HG02623 (cell line): ENCODE results near the gene SMG6.
"Not testable (repeated sequence)": the region's sequence is repeated elsewhere in the genome, so short reads cannot be mapped to it uniquely, and the experiment has no call there.

ENCODE experiments used
- ATAC-seq: cut with Tn5 transposase; IDR thresholded peaks from one replicate; pipeline ENCODE4 v1.9.1; 2021; ENCODE audit warnings: moderate library complexity; ENCODE audit not compliant: unreplicated experiment

SMG6 gene

DNA sequence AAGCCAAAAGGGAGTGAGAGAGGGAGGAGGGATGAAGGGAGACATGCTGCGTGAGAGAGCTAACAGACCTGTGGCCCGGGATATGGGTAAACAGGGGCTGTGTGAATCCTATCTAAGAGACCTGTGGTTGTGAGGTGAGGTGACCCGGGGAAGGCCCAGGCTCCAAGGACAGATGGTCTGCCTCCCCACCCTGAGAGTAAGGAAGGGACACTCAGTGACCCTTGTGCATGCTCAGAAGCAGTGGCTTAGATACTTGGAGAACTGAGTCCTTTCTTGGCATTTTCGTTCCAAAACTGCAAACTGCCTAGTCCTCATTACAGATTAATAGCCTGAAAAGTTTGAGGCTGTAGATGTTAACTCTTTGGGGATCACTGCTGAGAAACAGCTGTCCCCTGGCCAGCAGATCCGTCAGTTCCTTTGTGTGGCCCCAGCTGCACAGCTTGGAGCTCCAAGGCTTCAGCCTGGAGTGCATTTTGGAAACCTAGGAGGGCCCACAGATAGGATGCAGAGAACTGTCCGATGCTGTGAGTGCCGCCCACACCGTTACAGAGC is 121.6 kb downstream of the SMG6 start:
- ATAC-seq, result no peak

DNA sequence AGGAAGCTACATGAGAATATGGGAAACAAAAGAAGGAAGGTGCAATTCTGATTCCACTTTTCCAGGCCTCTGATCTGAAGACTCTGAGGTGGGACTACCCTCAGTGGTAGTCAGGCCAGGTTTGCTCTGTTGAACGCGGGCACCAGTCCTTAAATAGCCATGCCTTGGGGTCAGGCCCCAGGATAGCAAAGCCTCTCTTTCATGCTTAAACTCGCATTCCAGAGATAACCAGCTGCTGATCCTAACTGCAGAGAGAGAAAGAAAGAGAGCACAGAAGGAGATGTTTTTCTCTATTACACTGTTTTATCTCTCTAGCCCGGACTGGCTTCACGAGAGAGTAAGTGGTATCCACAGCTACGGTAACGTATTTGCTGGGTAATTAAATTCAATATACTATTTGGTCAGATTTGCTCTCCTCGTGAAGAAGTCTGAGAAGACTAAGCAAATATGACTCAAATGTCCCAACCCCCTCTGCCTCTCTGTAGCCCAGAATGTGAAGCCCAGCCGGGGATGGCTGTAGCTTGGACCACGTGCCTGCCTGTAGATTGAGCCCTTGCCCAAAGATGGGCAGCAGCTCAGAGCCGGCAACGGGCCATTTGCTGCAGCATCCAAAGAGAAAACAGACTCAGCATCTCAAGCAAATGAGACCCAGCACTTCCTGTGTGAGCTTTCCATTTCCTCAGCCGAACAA is 122.2 kb downstream of the SMG6 start:
- no peak for ATAC-seq

DNA sequence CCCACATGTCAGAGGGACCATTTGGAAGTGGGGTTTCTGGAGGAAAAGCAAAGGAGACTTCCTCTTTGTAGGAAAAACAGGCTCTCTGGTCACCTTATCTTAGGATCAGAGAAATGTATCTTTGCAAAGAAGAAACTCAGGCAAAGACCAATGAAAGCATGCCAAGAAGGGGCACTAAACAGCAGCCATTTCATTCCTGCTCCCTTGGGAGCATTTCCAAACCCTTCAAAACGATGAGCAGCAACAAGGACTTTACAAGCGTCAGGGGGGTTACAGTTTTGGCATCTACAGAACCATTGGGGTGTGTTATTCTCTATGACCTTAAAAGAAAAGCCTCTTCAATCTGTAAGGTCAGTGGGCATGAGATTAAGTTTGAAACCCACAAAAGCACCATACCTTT is 122.8 kb downstream of the SMG6 start:
- ATAC-seq, result no peak

DNA sequence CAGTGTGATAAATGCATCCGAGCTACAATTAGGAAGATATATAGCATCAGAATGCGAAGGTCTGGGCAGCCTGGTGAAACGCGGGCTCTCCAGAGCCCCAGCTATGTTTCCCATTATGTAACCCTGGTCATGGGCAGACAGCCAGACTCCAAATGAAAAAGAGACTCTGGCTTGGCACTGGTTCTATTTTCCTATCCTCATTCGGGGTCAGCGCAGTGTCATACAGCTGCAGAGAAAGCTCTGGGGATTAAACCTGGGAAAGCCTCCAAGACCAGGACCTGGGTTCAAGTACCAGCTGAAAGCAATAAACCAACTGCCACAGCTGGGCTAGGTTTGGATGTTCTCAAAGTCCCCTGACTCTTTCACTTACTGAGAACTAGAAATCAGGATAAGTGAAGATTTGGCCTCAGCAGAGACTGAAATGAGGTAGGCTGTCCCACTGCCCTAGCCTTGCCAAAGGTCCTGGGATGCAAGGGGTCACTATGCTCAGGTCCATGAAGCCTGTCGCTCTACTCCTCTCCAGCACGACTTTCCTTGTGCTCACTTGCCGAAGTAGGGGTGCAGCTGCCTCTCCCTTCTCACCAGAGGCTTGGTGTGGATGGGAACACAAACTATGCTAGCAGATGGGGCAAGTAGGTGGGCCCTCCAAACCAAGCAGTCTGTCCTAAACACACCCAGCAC is 123.8 kb downstream of the SMG6 start:
- ATAC-seq, result no peak

DNA sequence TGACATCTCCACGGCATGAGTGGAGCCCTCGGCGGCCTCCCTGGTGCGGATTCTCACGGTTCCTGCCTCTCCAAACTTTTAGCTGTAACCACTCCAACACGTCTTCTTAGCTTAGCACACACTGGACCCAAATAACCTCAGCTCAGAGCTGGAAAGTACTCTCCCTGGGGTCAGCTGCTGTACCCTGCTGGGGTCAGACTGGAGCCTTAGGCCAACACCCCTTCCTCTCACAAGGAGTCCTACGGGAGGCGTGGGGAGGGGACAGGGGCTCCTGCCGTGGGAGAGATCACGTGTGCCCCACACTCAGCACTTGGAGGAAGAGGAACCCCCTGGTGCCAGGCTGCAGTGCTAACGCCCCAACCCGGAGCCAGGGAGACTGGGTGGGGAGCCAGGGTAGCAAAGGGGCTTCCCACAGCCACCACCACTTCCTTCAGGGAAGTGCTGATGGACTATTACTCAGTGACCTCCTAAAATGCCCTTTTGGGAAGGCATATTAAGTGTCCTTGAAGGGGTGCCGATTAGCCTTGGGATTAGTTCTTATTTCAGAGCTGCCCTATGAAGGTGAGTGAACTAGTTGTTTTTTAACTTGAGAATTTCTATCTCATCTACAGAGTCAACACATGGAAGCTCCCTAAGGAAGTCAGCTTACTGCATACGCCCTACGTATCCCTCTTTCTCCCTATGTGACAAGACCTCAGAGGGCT is 124.6 kb downstream of the SMG6 start:
- ATAC-seq, result no peak

DNA sequence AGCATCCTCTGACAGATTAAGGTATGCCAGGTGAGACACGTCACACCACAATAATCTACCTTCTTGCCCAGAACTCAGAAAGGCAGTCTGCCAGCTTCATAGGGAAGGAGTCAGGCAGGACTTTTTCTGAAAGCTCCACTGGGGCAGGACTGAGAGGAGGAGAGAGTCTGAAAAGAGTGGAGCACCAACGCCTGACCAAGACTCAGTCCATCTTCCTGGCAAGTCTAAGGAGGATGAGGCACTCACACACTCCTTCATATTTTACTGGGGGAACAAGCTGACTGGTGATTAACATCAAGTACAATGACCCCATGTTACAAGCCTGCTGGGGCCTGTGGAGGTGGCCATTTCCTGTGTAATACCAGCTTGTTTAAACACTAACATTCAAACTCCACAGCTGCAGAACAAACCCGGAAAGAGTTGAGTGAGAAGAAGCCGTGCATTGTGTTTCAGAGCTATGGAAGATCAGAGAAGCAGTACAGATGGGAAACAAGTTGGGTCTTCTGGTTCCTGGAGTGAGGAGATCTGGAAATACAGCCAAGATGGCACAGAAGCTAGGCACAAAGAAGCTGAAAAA is 126.3 kb downstream of the SMG6 start:
- ATAC-seq, result no peak

DNA sequence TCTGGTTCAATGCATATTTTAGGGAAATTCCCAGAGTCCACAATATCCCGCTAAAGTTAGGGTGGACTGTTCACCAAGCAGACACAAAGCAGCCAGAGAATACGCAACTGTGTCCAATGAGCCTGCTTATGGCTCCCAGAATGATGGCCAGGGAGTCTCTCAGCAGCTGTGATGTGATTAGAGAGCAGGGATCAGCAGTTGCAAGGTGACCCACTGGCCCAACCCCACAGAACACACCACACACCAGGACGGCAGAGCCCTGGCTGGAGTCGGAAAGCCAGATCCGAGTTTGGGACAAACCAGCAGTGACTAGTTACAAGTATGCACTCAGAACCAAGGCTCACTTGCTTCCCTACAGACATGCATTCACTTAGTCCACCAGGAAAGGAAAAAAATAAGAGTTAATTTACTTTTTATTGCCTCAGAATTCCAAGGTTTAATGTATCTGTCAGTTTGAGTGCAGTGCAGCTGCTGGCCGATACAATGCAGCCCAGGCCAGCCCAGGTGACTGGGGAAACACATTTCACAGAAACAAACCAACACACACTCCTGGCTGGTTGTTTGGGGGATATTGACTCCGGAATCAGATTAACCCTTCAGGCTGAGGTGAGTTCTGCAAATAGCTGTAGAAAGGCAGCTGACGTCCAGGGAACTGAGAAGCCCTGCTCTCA is 127.0 kb downstream of the SMG6 start:
- ATAC-seq, result no peak

DNA sequence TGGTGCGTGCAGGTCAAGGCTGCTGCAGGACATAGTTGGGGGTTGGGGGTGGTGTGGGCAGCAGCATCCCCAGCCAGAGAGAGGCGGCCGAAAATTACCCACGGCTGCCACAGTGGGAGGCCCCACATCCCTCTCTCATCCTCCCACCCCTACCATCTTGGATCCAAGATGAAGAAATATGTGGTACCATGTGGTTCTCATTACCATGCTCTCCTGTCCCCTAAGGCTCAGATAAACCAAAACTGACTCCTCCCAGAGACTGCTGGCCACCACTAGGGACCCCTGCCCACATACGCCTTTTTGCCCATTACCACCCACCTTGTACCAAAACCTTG is 128.3 kb downstream of the SMG6 start:
- no peak for ATAC-seq

DNA sequence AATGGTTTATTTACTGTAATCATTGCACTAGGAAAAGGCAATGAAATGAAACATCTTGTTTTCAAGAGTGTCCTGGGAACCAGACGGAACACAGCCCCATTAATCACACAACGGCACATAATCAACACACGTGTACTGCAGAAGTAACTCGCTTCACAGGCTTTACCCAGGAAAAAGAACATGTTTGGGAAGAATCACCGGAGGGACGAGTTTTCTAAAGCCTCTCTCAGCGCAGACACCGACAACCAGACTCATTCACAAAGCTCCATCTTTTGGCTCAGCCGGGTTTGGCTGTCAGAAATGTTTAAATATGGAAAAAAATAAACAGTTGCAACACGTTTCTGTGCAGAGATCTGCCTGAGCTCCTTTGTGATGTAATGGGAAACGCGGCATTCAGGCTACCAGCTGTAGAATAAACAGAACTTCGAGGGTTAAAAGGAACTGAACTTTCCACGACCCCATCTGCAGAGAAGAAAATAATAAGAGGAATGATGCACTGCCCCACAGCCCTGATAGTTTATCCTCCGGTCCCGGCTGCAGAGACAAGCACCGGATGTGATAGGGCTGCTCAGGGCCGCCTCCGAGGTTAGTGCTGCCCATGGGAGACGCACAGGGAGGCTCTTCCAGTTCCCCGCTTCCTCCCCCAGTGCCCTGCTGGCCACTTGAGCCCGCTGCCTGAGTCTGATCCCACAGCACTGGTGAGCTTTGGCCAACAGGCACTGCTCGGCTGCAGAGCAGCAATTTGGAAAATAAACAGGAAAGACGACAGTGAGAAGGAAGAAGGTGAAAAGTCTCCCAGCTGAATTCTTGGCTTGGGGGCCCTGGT is 128.9 kb downstream of the SMG6 start:
- ATAC-seq, result no peak

DNA sequence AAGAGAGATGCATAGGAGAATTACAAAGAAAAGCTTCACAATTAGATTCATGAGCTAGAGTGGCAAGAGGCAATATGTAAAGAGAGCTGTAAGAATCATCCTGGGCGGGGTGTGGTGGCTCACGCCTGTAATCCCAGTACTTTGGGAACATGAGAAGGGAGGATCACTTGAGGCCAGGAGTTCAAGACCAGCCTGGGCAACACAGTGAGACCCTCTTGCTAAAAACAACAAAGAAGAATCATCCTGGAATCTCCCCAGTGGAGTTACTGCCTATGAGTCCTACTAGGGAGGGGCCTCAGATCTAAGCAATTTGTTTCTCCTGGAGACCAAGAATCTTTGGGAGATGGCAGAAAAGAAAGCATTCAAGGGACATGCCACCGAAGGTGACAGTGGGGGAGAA is 129.6 kb downstream of the SMG6 start:
- no peak for ATAC-seq

DNA sequence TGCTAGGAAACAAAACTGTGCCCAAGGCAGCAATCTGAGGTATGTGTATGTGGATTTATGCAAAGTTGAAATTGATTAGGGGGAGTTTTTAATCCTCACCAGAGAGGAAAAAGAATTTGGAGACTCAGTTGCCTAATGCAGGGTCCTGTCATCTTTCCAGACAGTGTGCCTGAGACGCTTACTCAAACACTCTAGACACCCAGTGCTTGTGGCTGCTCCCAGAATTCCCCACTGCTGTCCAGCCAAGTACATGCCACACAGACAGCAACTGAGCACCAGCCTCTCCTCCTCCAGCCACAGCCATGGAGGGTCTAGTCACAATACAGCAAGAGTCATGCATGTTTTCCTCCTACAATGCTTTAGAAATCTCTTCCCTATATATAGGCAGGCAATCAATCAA is 130.6 kb downstream of the SMG6 start:
- ATAC-seq, result no peak

DNA sequence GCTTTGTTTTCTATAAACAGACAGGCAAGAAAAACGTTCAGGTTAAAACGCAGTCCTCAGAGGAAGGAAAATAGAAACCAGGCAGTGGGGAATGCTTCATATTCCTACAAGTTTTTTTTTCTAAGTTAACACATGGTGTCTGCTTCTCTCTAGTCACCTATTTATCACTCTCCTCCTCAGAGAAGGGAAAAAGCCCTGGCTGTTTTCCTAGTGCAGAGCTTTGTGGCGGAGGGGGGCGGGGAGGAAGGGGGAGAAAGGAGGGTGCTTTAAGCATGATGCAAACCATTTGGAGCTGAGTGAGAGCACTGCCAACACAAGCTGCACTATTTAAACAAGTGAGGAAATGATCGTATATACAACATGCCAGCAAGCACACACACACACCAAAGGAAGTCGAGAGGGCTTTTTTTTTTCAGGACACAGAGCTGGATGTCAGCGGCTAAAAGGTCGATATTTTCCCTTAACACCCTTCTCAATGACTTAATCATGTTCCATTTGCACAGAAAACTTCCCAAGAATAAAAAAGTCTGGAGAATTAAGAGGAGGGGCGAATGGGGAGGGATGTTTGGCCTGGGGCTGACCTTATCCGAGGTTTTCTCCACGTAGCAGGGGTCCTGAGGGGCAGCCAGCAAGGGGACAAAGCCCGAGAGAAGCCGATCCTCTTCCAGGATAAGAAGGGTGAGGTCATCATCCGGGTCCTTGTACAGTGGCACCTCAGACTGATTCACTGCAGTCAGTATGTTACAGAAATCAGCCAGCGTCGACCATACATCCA is 131.3 kb downstream of the SMG6 start:
- no peak for ATAC-seq

DNA sequence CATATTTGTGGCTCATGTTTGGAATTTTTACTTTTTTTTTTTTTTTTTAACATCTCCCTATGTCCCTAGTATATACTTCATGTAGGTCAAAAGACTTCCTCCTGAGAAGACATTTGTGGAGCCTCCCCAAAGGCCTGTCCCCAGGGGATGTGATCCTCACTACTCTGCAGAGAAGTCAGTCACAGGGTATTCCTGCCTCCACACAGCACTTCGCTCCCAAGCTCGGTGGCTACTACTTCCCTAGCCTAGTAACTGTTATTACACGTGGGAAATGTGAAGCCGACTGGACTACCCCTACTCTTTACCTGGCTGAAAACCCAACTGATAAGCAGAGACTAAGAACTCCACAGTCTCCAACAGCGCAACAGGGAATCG is 131.9 kb downstream of the SMG6 start:
- ATAC-seq, result no peak

DNA sequence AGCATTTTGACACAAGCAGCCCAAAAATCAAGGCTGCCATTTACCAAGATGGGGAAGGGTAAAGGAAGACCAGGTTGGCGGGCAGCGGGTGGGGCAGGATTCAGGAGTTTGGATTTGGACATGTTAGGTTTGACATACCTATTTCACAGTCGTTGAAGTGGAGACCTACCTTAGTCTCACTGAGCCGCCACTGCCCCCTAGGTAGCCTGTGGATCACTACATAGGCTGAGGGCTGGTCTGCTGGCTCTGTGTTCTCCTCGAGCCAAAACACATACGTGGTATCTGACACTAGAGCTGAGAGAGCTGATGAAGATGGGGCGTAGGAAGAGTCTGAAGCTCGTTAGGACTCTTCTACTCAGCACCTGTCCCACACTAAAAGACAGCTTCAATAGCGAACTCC is 133.6 kb downstream of the SMG6 start:
- ATAC-seq, result no peak

DNA sequence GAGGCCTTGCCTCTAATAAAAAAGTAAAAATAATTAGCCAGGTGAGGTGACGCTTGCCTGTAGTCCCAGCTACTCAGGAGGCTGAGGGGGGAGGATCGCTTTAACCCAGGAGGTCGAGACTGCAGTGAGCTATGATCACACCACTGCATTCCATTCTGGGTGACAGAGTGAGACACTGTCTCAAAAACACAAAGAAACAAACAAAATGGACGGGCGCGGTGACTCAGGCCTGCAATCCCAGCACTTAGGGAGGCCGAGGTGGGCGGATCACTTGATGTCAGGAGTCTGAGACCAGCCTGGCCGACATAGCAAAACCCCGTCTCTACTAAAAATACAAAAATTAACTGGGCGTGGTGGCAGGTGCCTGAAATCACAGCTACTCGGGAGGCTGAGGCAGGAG is 137.9 kb downstream of the SMG6 start:
- ATAC-seq, result not testable (repeated sequence)

DNA sequence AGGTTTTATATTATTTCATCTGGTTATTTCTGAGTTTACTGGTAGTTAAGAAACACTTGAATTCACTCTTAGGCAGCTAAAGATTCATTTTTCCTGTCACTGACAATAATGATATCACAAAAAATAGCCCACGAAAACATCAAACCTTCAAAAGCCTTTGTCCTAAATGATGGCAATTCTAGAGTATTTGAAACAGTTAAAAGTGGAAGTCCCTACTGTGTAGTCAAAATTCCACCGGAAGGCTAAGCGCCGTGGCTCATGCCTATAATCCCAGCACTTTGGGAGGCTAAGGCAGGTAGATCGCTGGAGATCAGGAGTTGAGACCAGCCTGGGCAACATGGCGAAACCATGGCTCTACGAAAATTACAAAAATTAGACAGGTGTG is 145.2 kb downstream of the SMG6 start:
- no peak for ATAC-seq

DNA sequence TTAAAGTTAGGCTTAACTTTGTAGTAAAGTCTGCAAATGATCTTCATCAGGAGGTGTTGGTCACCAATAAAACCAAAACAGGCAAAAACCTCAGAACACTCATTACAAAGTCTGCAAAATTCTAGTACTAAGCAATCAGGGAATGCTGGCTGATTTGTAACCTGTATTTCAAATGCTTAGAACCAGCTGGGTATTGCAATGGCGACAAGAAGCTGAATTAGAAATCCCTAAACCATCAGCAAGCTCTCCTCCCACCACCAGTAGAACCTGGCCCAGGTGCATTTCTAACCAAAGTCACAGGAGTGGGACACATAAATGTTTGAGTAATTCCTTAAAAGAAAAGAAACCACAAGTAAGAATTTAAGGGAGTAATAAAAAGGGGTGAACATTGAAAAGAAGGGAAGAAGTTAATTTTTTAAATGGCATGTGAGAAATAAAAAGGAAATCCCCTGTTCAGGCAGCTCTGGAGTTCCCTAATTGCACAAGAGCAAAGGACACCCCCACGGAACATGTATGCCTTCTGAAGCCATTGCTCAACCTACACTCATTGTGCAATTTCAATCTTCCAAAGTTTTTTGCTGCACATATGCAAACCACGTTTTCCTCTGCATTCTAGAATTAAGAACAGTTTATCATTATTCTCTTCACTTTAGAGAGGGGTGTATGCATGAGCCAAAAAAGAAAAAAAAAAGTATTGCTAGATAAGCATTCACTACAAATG is 145.8 kb downstream of the SMG6 start:
- ATAC-seq, result no peak

DNA sequence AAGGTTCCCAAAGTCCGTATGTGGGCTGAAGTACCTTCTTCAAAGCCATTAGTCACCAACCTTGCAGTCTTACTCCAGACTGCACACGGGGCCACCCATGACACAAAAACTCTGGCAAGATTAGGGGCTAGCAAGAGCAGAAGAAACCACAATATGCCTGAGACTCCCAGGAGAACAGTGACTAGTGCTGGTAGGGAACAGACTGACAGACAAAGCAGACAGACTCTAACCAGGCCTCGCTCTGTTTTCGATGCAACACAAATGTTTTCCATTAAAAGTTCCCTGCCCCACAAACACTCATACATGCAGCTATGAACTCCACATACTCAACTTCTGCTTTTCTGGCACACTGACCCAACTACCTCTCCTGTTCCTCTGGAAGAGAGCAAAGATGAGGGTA is 146.5 kb downstream of the SMG6 start:
- no peak for ATAC-seq

DNA sequence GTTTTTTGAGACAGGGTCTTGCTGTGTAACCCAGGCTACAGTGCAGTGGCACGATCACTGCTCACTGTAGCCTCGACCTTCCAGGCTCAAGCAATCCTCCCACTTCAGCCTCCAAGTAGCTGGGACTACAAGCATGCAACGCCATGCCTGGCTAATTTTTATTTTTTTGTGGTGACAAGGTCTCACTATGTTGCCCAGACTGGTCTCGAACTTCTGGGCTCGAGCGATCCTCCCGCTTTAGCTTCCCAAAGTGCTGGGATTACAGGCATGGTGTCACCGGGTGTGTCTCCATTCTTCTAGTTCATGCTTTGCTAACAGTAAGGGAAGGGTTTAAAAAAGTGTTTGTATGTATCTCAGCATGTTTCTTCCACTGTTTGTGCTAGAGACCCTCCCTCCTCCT is 146.9 kb downstream of the SMG6 start:
- no peak for ATAC-seq
